ENCODE measurements around the gene UMODL1.

Gene UMODL1

GRCh38 chr21:42039911-42040351, 31.2 kb upstream of the UMODL1 start:
- DNase-seq (ENCODE audit: low read depth in 2 of 2), result peak; percentile 77 to 81

DNA sequence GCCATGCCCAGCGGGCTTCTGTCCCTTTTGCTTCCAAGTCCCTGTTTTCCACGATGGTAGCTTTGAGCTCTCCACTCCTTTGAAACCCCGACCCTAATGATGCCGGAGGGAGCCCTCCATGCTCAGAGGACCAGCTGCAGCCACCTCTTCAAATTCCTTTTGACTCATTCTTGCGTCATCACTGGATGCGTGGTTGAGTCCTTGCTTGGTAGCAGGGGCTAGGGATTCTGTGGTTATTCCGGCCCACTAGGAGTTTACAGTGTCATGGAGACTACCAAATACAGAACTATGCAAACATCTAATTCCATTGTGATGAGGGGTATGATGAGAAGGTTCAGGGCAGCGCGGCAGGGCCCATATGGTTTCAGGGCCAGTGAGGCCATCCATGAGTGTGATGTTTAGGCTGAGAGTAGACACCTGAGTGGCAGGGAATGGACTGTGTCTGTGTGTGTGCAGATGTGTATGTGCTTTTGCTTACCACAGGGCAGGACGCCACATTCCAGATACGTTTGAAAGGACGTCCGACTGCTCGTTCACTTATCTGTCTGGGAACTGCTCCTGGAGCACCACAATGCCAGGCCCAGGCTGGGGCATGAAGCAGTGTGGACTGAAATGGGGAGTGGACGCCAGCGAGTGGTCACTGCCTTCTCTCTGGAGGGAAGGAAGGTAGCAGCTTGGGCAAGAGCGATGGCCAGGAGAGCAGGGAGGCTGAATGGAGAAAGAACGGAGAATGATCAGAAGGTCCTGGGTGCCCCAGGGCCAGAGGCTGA, 30.5 kb upstream of the UMODL1 start:
- DNase-seq (ENCODE audit: low read depth in 2 of 2), result peak; percentile 99

DNA sequence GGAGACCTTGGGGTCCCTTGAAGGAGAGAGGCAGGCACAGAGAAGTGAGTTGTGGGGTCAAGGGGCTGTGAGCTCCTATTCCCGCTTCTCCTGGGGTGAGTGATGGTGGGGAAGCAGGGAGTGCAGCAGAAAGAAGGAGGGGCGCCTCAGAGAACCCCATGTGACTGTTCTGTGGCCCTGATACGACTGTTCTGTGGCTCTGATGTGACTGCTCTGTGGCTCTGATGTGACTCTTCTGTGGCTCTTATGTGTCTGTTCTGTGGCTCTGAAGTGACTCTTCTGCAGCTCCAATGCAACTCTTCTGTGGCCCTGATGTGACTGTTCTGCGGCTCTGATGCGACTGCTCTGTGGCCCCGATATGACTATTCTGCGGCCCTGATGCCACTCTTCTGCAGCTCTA, 29.9 kb upstream of the UMODL1 start:
- DNase-seq (ENCODE audit: low read depth in 2 of 2), result no peak

DNA sequence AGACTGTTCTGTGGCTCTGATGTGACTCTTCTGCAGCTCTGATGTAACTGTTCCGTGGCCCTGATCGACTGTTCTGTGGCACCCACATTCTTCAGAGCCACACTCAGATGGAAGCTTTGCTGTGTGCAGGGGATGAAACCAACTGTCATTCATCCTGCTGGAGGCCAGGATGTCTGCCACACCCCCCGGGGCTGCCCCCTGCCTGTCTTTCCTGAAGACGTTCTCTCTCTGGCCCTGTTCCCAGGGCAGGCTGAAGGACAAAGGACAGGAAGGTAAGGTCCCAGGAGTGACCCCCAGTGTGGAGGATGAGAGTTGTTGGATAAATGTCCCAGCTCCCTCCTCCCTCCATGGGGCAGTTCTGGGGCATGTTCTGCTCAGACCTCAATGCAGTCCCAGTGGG, 29.4 kb upstream of the UMODL1 start:
- DNase-seq (ENCODE audit: low read depth in 2 of 2), result no peak

DNA sequence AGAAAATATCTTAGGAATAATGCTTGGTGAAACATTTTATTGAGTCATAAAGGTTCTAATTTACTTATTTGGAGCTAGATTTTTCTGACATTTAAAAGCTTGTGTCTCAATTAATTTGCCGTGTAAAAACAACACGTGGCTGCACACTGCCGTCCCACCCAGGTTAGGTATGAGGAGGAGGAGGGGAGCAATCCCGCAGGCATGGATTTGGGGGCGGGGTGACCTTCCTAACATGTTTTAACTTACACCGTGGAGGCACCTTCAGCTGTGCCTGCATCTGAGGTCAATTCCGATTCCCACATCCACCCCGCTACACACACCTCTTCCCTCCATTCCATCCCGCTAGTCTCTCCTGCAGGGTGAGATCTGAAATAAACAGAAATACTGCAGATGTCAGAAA, 28.5 kb upstream of the UMODL1 start:
- no peak for DNase-seq (ENCODE audit: low read depth in 2 of 2)

GRCh38 chr21:42043201-42043895, 27.8 kb upstream of the UMODL1 start:
- DNase-seq (ENCODE audit: low read depth in 2 of 2), result no peak

DNA sequence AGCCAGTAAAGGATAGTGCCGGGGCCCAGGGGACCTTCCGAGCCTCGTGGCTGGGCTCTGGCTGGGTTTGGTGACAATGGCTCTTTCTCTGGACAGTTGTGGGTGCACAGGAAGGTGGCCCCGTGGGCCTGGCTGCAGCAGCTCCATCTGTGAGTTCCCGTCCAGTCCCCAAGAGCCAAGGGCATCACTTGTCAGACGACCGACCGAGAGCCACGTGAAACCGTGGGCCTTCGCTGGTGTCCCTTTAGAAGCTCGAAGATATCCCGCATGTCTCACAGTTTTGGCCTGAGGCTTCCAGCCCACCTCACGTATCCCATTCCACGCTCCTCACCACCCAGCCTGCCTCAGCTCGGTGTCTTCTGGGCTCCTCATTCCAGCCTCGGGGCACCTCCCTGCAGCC, 27.2 kb upstream of the UMODL1 start:
- DNase-seq (ENCODE audit: low read depth in 2 of 2), result no peak

- DNase-seq (ENCODE audit: low read depth in 2 of 2), result no peak
Observed at GRCh38 chr21:42044871-42045495, 26.1 kb upstream of the UMODL1 start.

DNA sequence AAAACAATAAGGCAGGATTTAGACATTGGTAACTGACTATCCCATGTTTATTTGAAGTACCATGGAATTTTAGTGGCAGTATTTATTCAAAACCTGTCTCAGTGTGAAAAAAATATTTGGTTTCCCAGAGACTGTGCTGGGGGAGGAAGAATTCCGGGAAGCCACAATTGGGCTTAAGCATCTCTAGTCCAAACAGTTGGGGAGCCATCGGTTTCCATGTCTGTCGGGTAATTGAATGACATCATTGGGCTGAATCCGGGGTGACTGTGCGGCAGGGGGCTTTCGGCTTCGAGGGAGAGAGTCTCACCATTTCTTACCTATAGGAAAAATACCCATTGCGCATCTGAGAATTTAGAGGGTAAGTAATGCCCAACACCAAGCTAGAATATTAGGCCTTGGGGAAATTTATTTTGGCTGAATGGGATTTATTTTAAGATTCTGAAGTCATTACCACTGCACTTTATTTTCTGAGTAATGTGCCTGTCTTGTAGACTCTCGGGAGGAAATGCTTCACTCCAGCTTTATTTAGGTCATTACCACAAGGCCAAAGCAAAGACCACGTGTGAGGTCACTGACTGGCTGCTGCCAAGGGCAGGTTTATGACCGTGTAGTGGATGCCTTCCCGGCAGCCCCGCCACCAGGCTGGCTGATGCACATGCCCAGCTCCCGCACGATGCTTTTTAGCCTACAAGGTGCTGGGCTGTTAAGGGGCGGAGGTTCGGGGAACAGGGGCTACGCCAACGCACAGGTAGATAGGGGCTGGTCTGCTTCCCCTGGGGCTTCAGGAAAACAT, 23.1 kb upstream of the UMODL1 start:
- peak in 1 of 2 experiments; percentile 47 for DNase-seq (ENCODE audit: low read depth in 2 of 2)

- DNase-seq (ENCODE audit: low read depth in 2 of 2), result no peak
Observed at GRCh38 chr21:42048870-42049577, 22.1 kb upstream of the UMODL1 start.

- no peak for DNase-seq (ENCODE audit: low read depth in 2 of 2)
Observed at GRCh38 chr21:42049578-42050430, 21.3 kb upstream of the UMODL1 start.

GRCh38 chr21:42051788-42052187, 19.3 kb upstream of the UMODL1 start:
- DNase-seq (ENCODE audit: low read depth in 2 of 2), result no peak

DNA sequence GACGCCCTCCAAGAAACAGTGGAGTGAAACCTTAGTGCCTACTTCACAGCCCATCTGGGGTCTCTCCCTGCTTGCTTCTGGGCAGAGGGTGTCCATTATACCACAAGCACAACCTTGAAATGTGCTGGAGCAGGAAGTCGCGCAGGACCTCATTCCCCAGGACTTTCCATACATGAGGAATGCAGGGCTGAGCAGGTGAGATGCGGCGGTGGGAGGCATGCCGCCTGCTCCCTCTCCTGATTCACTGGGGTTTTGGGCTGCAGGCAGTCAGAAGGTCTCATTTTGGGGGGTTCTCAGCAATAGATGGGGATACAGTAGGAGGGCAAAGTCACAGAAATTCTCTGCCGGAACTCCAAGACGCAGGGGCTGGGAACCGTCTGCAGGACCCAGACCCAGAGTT, 15.7 kb upstream of the UMODL1 start:
- no peak for DNase-seq (ENCODE audit: low read depth in 2 of 2)

DNA sequence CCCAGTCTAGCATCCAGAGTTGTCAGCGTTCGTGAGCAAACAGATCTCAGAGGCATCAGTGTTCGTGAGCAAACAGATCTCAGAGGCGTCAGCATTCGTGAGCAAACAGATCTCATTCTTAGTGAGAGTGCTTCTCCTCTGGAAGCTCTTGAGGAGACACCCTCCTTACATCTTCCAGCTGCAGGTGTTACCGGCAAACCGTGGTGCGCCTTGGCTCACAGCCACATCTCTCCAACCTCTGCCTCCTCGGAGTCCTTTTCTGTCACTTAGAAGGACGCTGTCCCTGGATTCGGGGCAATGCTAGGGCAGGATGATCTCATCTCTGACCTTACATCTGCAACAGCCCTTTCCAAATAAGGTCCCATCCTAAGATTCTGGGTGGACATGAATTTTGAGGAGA, 14.6 kb upstream of the UMODL1 start:
- no peak for DNase-seq (ENCODE audit: low read depth in 2 of 2)

- DNase-seq (ENCODE audit: low read depth in 2 of 2), result peak in 1 of 2 experiments; percentile 14
Observed at GRCh38 chr21:42056996-42057689, 14.0 kb upstream of the UMODL1 start.

DNA sequence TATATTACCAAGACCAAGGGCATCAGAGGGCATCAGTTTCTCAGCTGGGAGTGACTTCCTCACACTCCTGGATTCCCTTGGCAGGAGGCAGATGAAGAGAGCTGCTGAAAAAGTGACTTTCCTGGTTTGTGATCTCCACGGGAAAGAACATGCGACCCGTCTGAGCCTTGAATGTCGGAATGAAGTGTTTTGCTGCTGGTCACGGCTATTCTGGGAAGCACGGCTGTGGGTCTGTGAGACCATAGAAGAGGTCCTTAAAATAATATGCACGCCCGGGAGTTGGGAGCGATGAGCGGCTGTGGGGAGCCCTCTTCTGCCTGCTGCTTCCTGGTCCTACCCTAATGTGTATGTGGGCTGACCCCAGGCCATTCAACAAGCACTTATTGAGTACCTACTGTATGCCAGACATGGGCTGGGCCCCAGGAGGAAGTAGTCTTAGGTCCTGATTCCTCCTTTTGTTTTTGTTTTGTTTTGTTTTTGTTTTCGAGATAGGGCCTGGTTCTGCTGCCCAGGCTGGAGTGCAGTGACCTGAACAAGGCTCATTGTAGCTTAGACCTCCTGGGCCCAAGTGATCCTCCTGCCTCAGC, 13.2 kb upstream of the UMODL1 start:
- DNase-seq (ENCODE audit: low read depth in 2 of 2), result no peak

GRCh38 chr21:42058631-42059111, 12.4 kb upstream of the UMODL1 start:
- no peak for DNase-seq (ENCODE audit: low read depth in 2 of 2)

GRCh38 chr21:42059141-42059540, 12.0 kb upstream of the UMODL1 start:
- DNase-seq (ENCODE audit: low read depth in 2 of 2), result no peak

GRCh38 chr21:42059721-42060120, 11.4 kb upstream of the UMODL1 start:
- DNase-seq (ENCODE audit: low read depth in 2 of 2), result no peak

Data from fibroblast of skin of left biceps (primary cell).